A673 (cell line): ENCODE measurements around the gene SAMD4B. TPM values are rescaled to one million over a fixed set of nuclear protein-coding genes. Genes with fewer than 3 reads are reported as not detected.

ENCODE experiments used
- Bru-seq: library from RNA; stranded (reverse); fragments of 400-500 nt; gene quantifications from one replicate; lab custom pipeline; 2021; lab: Mats Ljungman, UMichigan
- BruChase-seq, 2 experiments: library from RNA; stranded (reverse); fragments of 400-500 nt; gene quantifications; one replicate each; lab custom pipeline; 2021; lab: Mats Ljungman, UMichigan
- BruUV-seq: library from RNA; stranded (reverse); fragments of 400-500 nt; replicated peaks from 2 replicates; lab custom pipeline; 2021; lab: Mats Ljungman, UMichigan
- CTCF ChIA-PET: fragments of 300-600 bp; sonication (Branson Sonifier 250); formaldehyde crosslinking; loops from one replicate; lab custom pipeline; 2022; ENCODE audit warnings: antibody characterized with exemption; lab: Charles Lee
- POLR2A ChIA-PET: fragments of 300-600 bp; sonication (Branson Sonifier 250); formaldehyde crosslinking; loops from one replicate; lab custom pipeline; 2022; ENCODE audit warnings: antibody characterized with exemption; ENCODE audit not compliant: low non-redundant PET; lab: Charles Lee
- DNase-seq: peaks from one replicate; pipeline ENCODE4 v3.0.0-alpha.2; 2015; ENCODE audit warnings: low spot score
- H3K27ac ChIP-seq: fragments of 200-600 bp; sonication (generic); 2 replicates; pipeline ENCODE4 v1.5.1; 2016; ENCODE audit warnings: mixed run types, low read depth, mild to moderate bottlenecking, mixed read lengths, antibody characterized with exemption, low read length; ENCODE audit not compliant: poor library complexity, severe bottlenecking
- H3K27me3 ChIP-seq: fragments of 200-600 bp; sonication (generic); replicated peaks from 2 replicates; pipeline ENCODE4 v1.6.1; 2017; ENCODE audit warnings: mixed run types, low read depth, mild to moderate bottlenecking, mixed read lengths, antibody characterized with exemption, low read length; ENCODE audit not compliant: insufficient read depth, poor library complexity
- H3K36me3 ChIP-seq: fragments of 200-600 bp; sonication (generic); 2 replicates; pipeline ENCODE4 v1.6.1; 2016; ENCODE audit warnings: mixed run types, mild to moderate bottlenecking, mixed read lengths, antibody characterized with exemption, low read length; ENCODE audit not compliant: insufficient read depth, poor library complexity, severe bottlenecking
- H3K4me1 ChIP-seq: fragments of 200-600 bp; sonication (generic); 2 replicates; pipeline ENCODE4 v1.6.1; 2017; ENCODE audit warnings: mixed run types, mild to moderate bottlenecking, mixed read lengths, antibody characterized with exemption, low read length; ENCODE audit not compliant: insufficient read depth, poor library complexity, severe bottlenecking
- H3K4me3 ChIP-seq: fragments of 200-600 bp; sonication (generic); 2 replicates; pipeline ENCODE4 v1.5.1; 2016; ENCODE audit warnings: low read depth, mixed run types, mild to moderate bottlenecking, mixed read lengths, low read length; ENCODE audit not compliant: poor library complexity, severe bottlenecking
- H3K9me3 ChIP-seq: fragments of 200-600 bp; sonication (generic); 2 replicates; pipeline ENCODE4 v1.6.1; 2016; ENCODE audit warnings: mixed run types, low read depth, mild to moderate bottlenecking, mixed read lengths, antibody characterized with exemption, low read length; ENCODE audit not compliant: poor library complexity, severe bottlenecking
- CTCF ChIP-seq: fragments of 300-800, 200-600 bp; sonication (generic); conservative IDR thresholded peaks from 2 replicates; pipeline ENCODE4 v1.5.1; 2017; ENCODE audit warnings: low read depth, mild to moderate bottlenecking, antibody characterized with exemption, low read length, moderate library complexity, mixed read lengths
- EZH2 ChIP-seq: fragments of 200-600 bp; sonication (generic); IDR thresholded peaks from 2 replicates; pipeline ENCODE4 v1.6.1; 2017; ENCODE audit warnings: borderline replicate concordance, low read depth, mild to moderate bottlenecking, mixed read lengths, antibody characterized with exemption, low read length; ENCODE audit not compliant: poor library complexity, severe bottlenecking
- intact Hi-C: fragments of 100-400 bp; cut with micrococcal nuclease; formaldehyde crosslinking; loops from one replicate; pipeline ENCODE4 v1.10.0; 2022; ENCODE audit not compliant: unreplicated experiment
- long read RNA-seq: library from polyadenylated mRNA; stranded (forward); transcript quantifications from one replicate; pipeline ENCODE4 v2.0.0, GENCODE V29; 2022
- total RNA-seq: library from RNA; stranded (reverse); gene quantifications from 2 replicates; pipeline ENCODE4 v1.2.3, GENCODE V29; 2021

SAMD4B gene, protein sequence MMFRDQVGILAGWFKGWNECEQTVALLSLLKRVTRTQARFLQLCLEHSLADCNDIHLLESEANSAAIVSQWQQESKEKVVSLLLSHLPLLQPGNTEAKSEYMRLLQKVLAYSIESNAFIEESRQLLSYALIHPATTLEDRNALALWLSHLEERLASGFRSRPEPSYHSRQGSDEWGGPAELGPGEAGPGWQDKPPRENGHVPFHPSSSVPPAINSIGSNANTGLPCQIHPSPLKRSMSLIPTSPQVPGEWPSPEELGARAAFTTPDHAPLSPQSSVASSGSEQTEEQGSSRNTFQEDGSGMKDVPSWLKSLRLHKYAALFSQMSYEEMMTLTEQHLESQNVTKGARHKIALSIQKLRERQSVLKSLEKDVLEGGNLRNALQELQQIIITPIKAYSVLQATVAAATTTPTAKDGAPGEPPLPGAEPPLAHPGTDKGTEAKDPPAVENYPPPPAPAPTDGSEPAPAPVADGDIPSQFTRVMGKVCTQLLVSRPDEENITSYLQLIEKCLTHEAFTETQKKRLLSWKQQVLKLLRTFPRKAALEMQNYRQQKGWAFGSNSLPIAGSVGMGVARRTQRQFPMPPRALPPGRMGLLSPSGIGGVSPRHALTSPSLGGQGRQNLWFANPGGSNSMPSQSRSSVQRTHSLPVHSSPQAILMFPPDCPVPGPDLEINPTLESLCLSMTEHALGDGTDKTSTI
- total RNA-seq = 157 and 168 TPM in 2 replicates
- percentile 81 among the genes with signal in this experiment for Bru-seq, nascent RNA
- BruChase-seq, experiment 1, labeled RNA remaining after a 2-hour chase = percentile 87 among the genes with signal in this experiment
- BruChase-seq, experiment 2, labeled RNA remaining after a 6-hour chase = percentile 92 among the genes with signal in this experiment
- long read RNA-seq, transcript SAMD4B-213 (12 exons, 3,664 nt) = major isoform, 6 of 225 reads
- long read RNA-seq, partial matches to known transcripts = 96 of 225 reads
- long read RNA-seq, other reads (novel, unspliced or antisense) = 118 of 225 reads

DNA sequence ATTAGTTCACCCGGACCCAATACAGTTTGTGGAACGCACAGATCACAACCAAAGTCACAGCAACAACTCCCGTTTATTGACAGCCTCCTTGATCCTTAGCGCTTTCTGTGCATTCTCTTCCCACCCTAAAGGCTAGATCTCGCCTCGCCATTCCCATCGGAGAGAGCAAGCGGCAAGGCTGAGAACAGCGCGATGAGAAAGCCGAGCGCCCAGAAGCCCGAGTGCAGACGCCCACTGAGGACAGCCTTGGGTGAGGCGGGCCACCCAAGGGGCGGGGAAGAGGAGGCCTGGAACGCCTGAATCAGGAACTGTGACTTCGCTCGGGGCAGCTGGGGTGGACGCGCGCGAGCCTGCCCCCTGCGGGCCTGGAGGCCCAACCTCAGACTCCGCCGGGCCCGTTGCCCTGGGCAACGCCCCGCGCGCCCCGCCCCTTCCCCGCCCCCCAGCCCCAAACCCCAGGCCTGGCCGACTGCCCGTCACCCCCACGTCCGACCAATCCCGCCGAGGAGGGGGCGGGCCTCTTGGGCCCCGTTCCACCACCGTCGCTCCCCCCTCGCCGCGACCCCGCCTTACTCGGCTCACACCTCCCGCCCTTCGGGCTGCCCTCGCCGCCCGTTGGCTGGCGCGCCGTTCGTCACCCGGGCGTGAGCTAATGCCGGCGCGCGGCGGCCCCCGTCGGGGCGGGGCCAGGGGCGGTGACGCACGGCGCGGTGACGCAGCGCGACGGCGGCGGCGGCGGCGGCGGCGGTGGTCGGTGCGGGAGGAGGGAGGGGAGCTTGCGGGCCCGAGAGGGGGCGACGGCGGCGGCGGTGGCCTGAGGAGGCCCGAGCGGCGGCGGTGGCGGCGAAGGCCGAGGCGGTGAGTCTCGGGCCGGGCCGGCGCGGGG, at the start of gene SAMD4B:
Gene SAMD4B, plus strand, starts transcription at position 703 of the 886 bp plus-strand sequence. CDS start 14,473 bp downstream, outside the sequence.
- peaks cover 33% of the 10 kb centered on the region for H3K4me1 ChIP-seq
- no peaks in the 10 kb centered on the region for H3K9me3 ChIP-seq
- TF ChIP-seq EZH2 (no peak), CTCF (peak; percentile 65)
- peak within 1 kb of the TSS; percentile 94 for H3K27ac ChIP-seq
- POLR2A ChIA-PET = interaction anchor here (0.6 kb wide), 3 partner anchors 127 to 232 kb away, joined by 5 read pairs; no protein-coding TSS in a partner anchor
- no TSS peak for BruUV-seq
- H3K27me3 ChIP-seq = no peaks in the 10 kb centered on the region
- no peaks in the 10 kb centered on the region for H3K36me3 ChIP-seq
- peak within 1 kb of the TSS; percentile 94 for H3K4me3 ChIP-seq
- DNase-seq = peak; percentile 99
- intact Hi-C loops = no loop called here
- CTCF ChIA-PET = interaction anchor here (0.6 to 1.0 kb wide), 7 partner anchors 11 to 222 kb away, joined by 3 to 6 read pairs (median 5); partner anchors contain the start of genes MED29 and PAF1

DNA sequence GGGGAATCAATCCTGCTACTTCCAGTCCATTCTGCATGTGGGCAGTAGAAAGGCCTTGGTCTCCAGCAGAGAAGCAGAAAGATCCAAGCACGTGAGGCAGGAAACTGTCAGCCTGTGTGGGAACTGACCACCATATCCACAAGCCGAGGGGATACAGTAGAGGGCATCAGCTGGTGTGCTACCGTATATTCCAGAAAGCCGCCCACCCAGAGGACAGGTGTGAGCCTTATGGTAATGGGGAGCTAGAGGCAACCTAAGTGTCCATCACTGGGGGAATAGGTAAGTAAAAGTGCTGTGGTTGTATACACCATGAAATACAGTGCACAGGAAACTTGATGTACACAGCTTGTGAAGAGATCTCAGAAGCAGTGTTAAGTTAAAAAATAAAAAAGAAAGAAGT, 48.8 kb upstream of the SAMD4B start:
- no peak overlapping the region for H3K4me3 ChIP-seq
- no peaks in the 10 kb centered on the region for H3K4me1 ChIP-seq
- H3K27ac ChIP-seq = no peak overlapping the region
- POLR2A ChIA-PET = no interaction called here
- CTCF ChIA-PET = no interaction called here
- H3K9me3 ChIP-seq = no peaks in the 10 kb centered on the region
- BruUV-seq = no TSS peak
- no peak for DNase-seq
- no peaks in the 10 kb centered on the region for H3K36me3 ChIP-seq
- intact Hi-C loops = no loop called here
- H3K27me3 ChIP-seq = peaks cover 22% of the 10 kb centered on the region
- TF ChIP-seq EZH2 = no peak
- TF ChIP-seq CTCF = no peak
